SIG-M5 treated with dmso at 0.1 percent for 504 hours (cell line): Measurements from ENCODE around the gene DYSF.

ENCODE experiments used
- DNase-seq: peaks from one replicate; lab custom pipeline; 2025; ENCODE audit not compliant: unreplicated experiment; lab: John Stamatoyannopoulos, UW

The DYSF gene

DNA sequence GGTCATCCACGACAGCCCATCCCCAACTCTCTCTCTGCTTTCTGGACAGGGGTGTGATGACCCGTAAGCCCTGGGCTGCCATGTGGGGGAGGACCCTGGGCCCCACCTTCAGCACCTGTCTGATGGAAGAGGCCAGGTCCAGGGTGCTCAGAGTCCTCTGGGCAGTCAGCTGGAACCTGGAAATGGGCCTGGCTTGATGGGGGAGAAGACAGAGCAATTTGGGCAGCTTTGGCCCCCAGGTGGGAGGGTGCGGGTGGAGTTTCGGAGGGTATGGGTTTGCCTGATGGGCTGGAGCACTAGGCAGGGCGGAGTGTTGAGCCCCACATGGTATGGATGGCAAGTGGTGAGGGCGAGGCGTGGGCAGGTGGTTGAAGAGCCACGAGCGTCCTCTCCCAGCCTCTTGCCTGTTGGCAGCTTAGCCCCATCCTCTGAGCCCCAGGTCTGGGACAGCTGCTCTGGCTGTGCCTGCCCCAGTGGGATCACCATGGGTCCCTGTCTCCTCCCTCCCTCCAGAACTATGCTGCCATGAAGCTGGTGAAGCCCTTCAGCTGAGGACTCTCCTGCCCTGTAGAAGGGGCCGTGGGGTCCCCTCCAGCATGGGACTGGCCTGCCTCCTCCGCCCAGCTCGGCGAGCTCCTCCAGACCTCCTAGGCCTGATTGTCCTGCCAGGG is 232.7 kb downstream of the DYSF start:
- DNase-seq: no peak

DNA sequence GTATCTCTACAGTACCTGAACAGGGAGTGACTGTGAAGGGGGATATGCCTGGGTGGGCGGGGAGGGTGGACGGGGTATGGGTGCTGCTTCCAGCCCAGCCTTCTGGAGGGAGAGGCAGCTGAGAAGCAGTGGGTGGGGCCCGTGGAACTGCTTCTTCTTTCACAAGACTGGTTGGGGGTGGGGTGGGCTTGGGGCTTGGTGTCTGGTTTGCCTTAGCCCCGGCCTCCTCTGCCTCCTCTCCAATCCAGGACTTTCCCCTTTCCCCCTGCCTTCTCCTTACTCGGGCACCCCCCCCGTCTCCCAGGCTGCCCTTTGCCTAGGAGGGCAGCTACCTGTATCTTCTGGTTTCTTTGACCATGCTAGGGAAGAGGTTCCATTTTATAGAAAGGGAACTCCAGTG is 233.4 kb downstream of the DYSF start:
- DNase-seq: no peak

DNA sequence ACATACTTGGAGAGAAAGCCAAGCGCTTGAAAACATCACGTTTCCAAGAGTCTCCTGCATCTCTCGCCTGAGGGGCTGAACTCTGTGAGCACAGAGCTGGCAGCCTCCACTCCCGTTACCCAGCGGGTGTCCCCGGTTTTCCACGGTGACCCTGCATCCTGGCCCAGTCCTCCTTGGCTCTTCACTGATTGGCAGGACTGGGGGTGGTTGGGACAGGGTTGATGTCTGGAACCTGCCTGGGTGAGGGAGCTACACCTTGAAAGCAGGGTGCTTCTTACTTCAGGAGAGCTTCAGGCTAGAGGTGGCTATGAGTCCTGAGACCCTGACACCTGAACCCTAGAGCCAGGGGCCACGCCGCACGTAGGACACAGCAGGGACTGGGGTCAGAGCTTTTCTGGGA is 234.1 kb downstream of the DYSF start:
- DNase-seq: no peak

DNA sequence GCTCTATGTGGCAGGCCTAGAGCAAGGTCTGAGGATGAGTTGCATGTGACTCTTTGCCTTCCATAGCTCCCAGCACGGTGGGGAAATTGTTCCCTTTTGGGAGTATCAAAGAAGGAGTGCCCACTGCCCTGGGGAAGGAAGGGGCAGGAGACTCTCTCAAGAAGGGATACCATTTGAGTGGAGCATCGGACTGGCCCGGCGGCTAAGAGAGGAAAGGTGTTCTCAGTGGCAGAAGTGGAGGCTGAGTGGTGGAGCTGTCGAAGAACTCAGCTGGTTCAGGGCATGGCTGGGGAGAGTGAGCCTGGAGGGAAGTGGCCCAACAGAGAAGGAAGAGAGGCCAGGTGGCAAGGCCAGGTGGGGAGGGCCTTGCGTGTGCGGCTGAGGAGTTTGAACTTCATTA is 235.2 kb downstream of the DYSF start:
- DNase-seq: no peak

DNA sequence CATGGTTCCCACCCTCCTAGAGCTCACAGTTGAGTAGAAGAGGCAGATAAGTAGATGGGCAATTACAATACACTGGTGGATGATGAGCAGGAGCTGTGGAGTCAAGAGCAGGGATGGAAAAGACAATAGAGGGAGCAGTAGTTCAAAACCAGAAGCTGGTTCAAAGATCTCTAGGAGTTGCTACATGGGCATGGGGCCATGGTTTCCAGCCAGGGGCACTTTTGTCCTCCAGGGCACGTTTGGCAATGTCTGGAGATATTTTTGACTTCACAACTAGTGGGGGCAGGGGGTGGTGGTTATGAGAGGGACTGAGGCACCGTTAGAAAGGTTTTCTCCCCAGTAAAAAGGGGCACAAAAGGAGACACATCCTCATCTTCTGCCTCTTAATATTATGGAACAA is 236.0 kb downstream of the DYSF start:
- DNase-seq: no peak

DNA sequence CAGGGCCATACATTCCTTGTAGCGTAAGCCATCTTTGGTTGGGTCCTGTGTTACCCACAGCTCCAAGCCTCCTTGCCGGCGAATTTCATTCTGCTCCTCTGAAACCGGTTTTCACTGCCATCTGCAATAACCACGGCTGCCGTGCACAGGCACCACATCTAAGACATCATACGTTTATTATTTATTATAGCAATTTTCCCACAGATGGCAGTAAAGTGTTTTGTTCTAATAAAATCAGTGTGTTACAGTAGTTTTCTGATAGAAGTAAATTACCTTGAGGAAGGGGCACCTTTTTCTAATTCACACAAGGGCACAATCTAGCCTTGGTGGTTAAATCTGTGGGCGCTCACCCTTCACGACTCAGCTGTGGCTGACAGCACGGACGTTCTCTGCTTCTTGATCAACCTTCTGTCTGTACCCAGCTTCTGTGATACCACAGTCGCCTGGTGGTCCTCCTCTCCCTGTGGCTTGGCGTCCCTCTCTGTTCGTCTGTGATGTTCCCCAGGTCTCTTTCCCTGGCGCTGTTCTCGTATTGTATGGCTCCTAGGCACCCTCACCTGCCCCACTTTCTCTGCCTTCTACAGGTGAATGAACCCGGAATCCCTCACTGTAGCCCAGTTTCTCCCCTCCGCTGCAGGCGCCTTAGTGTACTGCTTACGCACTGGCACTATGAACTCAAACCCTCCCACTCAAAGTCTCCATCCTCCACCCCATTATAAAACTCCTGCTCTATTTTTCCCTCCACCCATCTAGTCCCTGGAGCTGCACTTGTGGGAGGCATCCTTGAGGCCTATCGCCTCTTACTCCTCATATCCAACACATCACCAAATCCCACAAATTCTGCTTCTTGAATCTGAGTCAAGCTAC is 236.8 kb downstream of the DYSF start:
- DNase-seq: no peak

DNA sequence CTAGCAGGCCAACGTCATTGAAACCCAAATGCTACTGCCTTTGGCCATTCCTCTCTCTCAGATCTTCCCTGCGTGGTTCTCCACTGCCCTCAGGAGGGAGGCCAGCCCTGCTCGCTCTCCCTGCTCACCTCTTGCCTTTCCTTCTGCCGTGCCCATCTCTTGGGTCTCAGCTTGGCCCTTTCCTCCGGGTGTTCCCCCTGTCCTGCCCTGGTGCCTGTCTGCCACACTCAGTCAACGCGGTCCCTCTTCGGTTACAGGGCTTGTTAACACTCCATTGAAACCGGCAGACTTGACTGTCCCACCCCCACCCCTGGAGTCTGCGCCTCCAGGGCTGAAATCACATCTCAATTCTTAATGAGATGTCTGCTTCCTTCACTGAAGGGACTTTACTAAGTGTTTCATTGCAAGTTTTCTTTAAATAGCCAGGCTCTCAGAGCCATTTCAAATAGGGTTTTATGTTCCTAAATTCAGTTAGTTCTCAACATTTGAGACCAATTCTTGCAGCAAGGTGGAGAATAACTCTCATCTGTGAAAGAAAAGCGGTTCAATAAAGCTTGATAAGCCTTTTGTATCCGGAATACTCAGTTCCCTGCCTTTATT is 237.6 kb downstream of the DYSF start:
- DNase-seq: no peak

DNA sequence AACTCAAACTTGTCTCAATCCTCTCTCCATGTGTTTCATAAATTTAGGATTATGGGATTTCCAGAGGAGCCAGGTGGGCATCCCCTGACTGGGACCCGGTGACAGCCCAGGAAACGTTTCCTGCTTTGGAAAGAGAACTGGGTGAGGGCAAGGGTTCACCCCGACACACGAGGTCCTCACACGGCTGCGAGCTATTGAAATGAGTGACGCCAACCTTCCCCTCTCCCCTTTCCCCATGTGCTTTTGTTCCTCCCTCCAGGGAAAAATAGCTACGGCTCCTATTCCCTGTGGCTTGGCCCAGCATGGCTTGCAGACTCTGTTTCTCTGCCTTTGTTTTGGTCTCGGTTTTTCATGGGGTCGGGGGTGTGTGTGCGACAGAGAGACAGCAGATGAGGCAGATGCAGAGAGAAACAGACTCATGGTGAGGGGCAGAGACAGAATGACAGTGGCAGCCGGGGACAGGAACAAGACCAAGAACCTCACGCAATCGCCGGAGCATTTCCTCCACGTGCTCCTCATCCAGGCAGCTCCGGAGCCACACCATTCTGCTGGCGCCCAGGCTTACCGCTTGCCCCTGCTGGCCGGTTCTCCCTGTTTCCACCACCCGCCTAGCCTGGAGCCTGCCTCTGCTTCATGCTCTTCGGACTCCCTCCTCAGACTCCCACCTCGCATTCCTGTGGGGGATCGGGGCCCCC is 238.5 kb downstream of the DYSF start:
- no peak for DNase-seq

DNA sequence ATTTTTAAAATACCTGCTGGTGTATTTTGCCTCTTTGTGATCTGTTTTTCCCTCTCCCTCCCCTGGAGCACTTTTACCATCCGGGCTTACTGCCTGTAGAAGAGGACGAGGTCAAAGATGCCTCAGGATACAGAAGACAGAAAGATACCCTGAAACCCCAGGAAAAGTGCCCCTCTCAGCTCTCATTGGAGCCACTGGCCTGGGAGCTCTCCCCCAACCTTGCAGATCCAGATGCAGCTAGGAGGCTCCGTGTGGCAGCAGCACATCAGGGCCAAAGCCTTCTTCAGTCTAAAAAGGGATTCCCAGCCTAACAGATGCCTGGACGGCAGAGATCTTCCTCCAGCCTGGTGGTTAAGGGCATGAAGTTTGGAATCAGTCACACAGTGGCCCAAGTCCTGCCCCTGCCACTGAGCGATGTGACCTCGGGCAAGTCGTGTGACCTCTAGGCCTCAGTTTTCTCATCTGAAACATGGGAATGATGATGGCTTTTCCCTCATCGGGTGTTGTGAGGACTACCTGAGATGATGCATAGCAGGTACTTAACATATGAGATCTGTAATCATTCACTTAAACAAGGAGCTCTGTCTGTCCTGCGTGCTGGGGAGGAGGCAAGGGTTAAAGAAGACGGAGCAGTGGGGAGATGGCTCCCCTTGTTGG is 239.4 kb downstream of the DYSF start:
- DNase-seq: no peak

DNA sequence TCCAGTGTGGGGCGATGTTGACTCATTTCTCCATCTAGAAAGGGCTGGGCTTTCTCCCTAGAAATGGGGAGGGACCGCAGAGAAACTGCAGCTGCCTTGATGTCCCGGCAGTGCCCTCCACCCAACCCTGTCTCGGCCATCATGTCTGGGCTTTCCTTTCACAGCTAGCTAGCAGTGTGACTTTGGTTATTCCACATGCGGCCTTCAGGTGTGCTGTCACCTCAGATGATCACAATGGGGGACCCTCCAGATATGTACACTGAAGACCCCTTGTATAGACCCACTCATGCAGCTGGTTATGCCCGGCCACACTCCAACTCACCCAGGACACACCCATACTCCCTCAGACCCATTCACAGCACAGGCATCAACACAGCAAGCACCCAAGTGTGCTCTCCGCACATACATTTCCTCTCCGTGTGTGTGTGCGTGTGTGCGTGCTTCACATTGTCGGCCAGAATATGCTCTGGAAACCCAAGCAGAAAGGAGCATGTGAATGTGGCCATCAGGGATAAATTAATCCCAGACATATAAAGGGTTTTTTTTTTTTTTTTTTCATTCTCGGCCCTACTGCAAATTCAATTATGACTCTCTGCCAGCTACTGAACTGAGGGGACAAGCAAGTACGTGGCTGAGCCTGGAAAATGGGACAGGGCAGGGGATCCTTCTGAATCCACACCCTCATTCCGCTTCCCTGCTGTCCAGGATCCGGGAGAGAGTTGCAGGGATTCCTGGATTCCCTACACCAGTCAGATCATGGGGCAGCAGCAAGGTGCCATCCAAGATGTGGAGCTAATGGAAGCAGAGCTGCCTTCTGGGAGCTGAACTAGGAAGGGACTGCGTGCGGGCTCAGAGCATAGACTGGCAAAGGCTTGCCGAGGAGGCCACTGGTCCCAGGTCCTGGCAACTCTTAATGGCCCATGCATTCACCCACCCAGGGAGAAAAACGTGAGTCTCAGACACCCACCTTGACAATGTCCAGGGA is 240.2 kb downstream of the DYSF start:
- no peak for DNase-seq

DNA sequence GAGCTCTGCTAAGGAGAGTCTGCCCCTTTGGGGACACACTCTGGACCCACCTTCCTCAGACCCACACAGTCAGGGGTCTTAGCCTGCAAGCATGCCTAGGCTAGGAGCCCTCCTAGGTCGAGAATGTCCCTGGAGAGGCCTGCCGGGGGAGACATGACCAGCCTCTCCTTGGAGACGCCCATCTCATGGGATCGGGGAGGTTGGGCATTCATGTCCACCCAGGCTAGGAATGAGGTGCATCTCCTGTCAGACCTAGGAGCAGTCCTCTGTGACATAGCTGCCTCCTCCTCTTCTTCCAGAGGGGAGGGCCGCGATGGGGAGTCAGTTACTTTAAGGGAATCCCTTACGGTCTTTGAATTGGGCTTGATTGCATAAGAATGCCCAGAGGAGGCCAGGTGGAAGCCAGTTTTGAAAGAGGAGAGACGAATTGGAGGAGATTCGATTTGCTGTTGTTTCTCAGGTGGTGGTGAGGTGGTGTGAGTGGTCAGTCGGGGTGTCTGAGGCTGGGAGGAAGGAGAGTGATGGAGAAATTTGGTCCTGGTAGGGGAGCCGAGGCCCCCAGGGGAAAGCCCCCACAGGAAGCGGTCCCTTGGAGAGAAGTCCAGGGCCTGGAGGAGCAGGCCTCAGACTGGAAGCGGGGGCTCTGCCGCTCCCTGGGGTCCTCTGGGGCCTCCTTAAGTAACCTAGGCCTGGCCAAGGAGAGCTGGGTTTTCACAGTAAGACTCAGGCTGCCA is 241.3 kb downstream of the DYSF start:
- DNase-seq: no peak

DNA sequence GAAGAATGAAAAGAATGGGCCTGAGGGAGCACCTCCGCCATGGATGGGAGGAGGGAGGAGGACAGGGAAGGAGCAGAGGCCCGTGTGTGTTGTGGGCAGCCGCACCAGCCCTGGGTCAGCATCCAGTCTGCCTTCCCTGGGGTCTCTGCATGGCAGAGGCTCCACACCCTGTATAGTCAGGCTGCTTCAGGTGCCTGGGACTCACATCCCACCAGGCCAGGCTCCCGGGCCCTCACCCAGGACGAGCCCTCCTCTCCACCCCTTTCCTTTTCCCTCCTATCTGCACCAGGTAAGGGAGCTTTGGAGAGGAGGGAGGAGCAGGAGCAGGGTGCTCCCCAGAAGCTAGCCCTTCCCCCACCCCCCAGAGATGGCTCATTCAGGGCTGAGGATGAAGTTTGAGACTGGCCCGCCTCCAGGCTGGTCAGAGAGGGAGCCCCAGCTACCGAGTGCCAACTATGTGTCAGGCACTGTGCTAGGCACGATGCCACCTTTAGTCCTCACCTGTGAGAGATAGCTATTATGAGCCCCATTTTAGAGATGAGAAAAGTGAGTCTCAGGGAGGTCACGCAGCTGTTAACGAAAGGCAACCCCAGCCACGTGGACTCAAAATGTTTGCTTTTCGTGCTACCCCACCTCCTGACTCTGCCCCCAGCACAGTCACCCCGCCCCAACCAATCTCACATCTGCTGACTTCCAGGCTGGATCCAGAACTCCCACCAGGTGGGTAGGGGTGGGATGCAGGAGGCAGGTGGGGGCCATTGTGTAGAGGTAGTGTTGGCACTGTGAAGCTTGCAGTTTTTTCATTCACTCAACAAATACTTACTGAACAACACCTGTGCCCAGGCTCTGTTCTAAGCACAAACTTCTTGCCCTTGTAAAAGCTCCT is 242.1 kb downstream of the DYSF start:
- no peak for DNase-seq

DNA sequence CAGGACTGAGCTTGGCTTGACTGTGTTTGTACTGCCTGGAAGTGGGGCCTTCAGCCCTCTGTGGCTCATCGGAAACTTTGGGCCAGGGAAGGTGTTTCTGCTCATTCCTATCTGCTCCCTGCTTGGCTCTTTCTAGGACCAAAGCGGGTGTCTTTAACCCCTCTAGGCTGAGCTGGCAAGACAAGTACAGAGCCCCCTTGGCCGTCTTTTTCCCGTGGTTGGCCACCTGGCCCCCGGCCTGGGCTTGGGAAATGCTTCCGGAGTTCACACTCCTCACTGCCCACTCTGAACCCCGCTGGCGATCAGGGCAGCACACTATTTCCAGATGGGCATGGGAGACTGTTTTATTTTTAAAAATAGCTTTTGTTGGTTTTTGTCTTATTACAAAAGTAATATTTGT is 243.0 kb downstream of the DYSF start:
- no peak for DNase-seq

DNA sequence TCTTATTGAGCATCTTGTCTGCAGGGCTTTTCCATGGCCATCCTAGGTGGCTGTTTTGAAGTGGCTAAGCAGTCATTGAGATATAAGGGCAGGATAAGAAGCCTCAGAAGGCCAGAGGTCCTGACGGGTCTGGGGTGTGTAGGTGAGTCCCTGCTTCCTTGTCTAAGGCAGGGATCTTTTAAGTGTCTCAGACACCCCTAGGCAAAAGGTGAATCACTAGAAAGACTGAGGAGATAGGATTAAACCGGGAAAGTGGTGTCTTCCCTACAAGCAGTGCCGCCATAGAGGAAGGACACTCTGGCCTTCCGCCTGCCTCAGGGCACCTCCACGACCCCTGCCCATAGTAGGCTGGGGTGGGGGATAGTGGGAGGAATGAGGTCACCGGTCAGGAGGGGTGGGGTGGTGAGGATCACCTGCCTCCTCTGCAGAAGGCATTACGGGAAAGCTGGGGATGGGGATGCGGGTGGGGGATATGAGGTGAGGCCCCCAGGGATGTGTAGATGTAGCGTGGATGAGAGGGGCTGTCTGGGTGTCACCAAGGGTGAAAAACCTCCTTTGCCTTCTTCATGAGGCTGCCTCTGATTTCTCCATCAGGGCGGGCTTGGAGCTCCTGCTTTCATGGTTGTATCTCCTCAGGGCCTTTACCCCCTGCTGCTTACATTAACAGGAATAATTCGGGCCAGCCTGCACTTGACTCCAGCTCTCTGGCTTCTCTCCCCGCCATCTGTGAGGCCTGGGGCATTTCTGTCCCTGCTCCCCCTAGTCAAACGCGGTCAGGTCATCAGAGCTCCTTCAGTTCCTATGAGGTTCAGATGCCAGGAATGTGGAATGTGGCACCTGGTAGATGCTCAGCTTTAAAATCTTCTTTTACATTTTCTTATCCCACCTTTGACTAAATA is 244.0 kb downstream of the DYSF start:
- DNase-seq: no peak

DNA sequence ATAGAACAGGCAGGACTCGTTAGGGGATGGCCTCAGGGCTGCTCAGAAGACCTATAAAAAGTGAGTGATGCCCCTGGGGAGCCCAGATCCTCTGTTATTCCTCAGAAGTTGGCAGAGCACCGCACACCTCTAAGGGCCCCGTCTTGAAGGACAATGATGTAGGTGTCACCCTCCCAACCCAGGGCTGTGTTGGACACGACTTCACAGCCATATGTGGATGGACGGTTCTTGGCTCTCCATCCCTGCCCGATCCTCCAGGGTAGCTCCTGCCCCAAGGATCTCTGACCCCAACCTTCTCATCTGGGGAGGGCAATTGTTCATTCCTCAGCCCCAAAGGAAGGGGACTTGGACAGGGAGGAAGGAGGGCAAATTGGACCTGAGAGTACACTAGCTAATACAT is 246.1 kb downstream of the DYSF start:
- no peak for DNase-seq

DNA sequence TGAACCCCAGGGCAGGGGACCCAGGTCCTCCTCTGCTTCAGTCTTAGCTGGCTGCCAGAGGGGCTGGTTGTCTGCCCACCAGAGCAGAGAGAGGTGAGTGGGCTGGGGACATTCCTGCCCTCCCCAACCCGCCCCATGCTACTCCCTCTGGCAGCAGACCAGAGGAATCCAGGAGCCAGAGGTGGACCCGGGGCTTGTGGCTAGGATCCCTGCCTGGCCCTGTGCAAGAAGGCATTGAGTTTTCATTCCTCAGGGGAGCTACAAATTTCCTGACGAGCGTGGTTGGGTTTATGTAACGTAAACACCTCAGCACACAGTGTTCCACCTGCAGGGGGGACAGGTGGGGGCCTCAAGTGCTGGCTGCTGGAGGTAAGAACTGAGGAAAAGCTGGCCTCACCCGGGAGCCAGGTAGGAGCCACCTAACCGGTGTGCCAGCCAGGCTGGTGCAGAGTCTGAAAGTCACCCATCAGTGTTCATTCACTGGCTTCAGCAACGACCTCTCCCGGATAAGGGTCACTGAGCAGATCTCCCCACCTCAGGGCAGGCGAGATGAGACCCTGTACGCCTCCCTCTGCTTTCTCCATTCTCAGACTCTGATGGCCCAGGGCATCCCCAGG is 246.8 kb downstream of the DYSF start:
- DNase-seq: no peak
